ENCODE data around the gene OSBP2.

OSBP2 gene

DNA sequence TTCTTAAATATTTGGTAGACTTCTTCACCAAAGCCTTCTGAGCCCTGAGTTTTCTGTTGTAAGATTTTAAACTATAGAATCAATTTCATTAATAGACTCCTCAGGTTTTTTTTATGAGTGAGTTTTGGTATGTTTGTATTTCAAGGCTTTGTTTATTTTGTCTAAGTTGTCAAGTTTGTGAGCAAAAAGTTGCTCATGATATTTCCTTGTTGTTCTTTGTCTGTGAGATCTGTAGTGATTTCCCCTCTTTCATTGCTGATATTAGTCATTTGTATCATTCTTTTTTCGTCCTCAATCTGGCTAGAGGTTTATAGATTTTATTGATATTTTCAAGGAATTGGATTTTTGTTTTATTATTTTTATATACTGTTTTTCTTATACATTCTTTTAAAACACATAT, 152.9 kb downstream of the OSBP2 start:
- no peak overlapping the region for H3K4me3 ChIP-seq (ENCODE audit: low read depth, low read length)
- TF ChIP-seq, protein P1, sequence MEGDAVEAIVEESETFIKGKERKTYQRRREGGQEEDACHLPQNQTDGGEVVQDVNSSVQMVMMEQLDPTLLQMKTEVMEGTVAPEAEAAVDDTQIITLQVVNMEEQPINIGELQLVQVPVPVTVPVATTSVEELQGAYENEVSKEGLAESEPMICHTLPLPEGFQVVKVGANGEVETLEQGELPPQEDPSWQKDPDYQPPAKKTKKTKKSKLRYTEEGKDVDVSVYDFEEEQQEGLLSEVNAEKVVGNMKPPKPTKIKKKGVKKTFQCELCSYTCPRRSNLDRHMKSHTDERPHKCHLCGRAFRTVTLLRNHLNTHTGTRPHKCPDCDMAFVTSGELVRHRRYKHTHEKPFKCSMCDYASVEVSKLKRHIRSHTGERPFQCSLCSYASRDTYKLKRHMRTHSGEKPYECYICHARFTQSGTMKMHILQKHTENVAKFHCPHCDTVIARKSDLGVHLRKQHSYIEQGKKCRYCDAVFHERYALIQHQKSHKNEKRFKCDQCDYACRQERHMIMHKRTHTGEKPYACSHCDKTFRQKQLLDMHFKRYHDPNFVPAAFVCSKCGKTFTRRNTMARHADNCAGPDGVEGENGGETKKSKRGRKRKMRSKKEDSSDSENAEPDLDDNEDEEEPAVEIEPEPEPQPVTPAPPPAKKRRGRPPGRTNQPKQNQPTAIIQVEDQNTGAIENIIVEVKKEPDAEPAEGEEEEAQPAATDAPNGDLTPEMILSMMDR (IDR thresholded peaks at IDR 0.05; ENCODE audit: control insufficient read depth, extremely low read depth, insufficient read depth): no peak
- no peak for DNase-seq (ENCODE audit: low read depth)

DNA sequence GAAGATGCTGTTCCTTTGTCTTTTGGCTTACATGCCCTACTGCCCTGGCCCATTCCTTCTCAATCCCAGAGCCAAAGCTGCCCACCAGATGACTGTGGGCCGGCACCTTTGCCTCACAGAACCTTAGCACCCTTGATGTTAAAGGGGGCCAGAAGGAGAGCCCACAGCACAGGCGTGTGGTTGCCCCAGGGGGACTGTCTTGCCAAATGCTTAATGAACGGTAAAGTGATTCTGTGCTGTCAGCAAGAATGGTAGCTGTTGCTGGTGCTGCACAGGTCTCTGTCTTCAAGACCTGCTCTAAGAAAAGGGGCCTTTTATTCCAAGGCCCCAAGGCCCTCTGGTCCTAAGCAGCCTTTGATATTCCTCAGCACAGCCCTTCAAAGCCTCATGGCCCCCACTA, 160.6 kb downstream of the OSBP2 start:
- TF ChIP-seq, protein P1 (IDR thresholded peaks at IDR 0.05; ENCODE audit: control insufficient read depth, extremely low read depth, insufficient read depth): no peak
- DNase-seq (ENCODE audit: low read depth): no peak
- no peak overlapping the region for H3K4me3 ChIP-seq (ENCODE audit: low read depth, low read length)

DNA sequence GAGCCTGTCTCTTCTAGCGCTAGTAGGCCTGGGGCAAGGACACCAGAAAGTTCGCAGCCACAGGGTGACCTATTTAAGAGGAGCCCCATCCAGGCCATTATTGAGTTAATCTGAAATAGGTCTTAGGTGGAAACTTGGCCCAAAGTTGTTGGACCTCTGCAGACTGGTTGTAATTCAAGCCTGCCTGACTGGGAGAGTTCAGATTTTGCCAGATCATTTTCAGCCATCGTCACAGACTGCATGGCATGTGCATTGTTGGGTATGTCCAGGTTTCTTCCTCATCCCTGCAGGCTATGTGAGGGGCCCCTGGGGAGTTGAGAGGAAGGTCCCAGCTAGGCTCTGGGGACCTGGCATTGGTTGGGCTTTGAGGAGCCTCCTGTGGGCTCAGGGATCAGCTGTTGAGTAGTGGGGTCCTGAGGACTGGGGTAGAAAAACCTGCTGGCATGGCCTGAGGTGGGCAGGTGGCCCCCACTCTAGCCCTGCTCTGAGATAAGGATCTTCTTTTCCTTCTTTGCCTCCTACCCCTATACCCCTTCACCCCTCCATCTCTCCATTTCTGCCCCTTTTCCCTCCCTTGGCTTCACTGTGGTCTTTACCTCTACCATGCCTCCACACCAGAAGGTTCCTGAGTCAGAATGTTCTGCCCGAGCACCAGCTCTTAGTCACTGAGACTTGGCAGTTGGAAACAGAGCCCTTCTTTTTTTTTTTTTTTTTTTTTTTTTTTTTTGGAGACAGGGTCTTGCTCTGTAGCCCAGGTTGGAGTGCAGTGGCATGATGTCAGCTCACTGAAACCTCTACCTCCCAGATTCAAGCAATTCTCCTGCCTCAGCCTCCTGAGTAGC, 161.2 kb downstream of the OSBP2 start:
- TF ChIP-seq, protein P1 (IDR thresholded peaks at IDR 0.05; ENCODE audit: control insufficient read depth, extremely low read depth, insufficient read depth): no peak
- DNase-seq (ENCODE audit: low read depth): no peak

DNA sequence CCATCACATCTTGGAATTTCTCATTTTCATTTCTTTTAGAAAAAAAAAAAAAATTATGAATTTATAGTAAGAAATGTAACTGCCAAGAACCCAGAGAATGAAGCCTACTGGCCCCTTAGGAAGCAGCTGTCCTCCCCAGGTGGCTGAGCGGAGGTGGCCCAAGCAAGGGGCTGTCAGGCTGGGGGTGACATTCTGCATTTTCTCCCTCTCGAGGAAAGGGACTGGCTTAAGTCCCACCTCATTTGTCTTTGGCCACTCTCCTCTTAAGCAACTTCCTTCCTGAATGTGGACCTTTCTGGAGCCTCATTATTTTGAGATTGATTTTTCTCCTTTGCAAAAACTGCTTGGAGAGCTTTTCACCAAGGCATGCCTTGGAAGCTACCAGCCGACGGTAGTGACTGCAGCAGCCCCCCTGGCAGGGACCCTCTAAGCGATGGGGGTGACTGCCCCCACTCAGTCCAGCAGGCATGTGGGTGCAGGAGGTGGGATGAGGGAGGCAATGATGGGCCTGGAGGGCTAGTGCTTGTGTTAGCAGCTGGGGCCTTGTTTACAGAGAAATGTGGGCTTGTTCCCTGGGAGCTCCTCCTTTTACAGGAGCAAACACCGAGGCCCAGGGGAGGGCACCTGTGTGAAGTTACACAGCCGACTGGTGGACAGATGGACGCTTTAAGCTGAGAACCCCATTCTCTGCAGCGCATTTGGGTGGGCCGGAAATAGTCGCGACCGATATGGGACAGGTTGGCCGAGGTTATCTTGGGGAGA, 162.2 kb downstream of the OSBP2 start:
- TF ChIP-seq, protein P1 (IDR thresholded peaks at IDR 0.05; ENCODE audit: control insufficient read depth, extremely low read depth, insufficient read depth): no peak
- DNase-seq (ENCODE audit: low read depth): no peak

More for the DNA sequence above, 161.2 kb downstream of the OSBP2 start:
- no peak overlapping the region for H3K4me3 ChIP-seq (ENCODE audit: low read depth, low read length)

DNA sequence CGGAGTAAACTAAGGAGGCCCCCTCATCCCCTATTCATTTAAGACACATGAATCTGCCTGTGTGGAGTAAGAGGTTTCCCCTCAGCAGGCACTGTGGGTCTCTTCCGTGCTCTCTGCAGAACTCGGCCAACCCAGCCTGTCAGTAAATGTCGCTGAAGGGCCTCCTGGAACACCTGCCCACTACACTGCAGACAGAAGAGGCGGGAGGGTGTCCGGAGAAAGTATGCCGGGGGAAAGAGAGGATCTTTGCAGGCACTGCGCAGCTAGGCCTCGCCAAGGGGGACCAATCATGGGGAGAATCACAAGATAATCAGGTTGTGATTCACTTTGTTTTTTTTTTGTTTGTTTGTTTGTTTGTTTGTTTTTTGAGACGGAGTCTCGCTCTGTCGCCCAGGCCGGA, 163.1 kb downstream of the OSBP2 start:
- no peak overlapping the region for H3K4me3 ChIP-seq (ENCODE audit: low read depth, low read length)
- no peak for DNase-seq (ENCODE audit: low read depth)
- TF ChIP-seq, protein P1 (IDR thresholded peaks at IDR 0.05; ENCODE audit: control insufficient read depth, extremely low read depth, insufficient read depth): no peak

More for the DNA sequence above, 162.2 kb downstream of the OSBP2 start:
- H3K4me3 ChIP-seq (ENCODE audit: low read depth, low read length): no peak overlapping the region

DNA sequence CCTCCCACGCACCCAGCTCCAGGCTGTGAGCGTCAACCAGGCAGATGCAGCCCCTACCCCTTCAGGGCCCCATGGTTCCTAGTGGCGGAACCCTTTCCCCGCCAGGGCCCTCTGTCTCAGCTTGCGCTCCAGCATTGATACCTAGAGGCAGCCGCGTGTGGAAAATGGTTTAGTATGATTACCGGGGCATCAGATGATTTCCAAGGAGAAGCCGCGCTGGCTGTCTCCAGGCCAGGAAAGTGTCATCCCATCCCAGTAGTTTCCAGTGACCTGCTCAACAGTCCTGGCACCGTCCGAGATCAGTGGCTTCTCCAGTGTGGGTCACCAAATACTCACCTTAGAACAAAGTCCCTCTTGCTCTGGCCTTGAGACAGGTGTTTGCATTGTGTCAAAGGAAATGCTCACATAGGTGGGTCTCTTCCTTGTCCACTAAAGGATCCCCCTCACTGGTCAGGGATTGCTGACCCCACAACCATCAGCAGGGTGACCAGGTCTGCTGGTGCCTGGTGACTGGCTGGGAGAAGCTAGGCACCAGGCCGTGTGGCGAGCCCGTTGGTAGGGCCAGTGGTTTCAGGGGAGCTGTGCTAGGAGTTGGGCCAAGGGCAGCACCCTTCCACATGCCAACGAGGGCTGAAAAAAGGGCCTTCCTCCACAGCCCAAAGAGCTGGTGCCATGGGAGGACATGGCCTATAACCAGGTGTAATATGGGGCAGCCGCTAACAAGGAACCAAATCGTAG, 164.5 kb downstream of the OSBP2 start:
- no peak overlapping the region for H3K4me3 ChIP-seq (ENCODE audit: low read depth, low read length)
- DNase-seq (ENCODE audit: low read depth): no peak
- TF ChIP-seq, protein P1 (IDR thresholded peaks at IDR 0.05; ENCODE audit: control insufficient read depth, extremely low read depth, insufficient read depth): no peak
